Mesothelial cell of epicardium (in vitro differentiated cells): ENCODE measurements around the gene OBSL1. TPM values are rescaled to one million over a fixed set of nuclear protein-coding genes. Genes with fewer than 3 reads are reported as not detected.

Source experiments
- DNase-seq, 2 experiments: peaks; one replicate each; pipeline ENCODE4 v3.0.0; 2021; ENCODE audit warnings: low spot score in 2 of 2; ENCODE audit not compliant: unreplicated experiment in 2 of 2
- H3K27ac Mint-ChIP-seq: 2 replicates; pipeline ENCODE4 v1.8.0; 2021; ENCODE audit warnings: mixed read lengths
- H3K27me3 Mint-ChIP-seq: 2 replicates; pipeline ENCODE4 v1.8.0; 2021; ENCODE audit warnings: low read depth, mixed read lengths
- H3K36me3 Mint-ChIP-seq: 2 replicates; pipeline ENCODE4 v1.8.0; 2021; ENCODE audit warnings: mixed read lengths
- H3K4me1 Mint-ChIP-seq: 2 replicates; pipeline ENCODE4 v1.8.0; 2021; ENCODE audit warnings: mixed read lengths
- H3K4me3 Mint-ChIP-seq: 2 replicates; pipeline ENCODE4 v1.8.0; 2021; ENCODE audit warnings: mild to moderate bottlenecking, moderate library complexity, mixed read lengths
- H3K9me3 Mint-ChIP-seq: 2 replicates; pipeline ENCODE4 v1.8.0; 2021; ENCODE audit warnings: mixed read lengths
- total RNA-seq: library from RNA; stranded (reverse); gene quantifications from 3 replicates; pipeline ENCODE4 v1.2.1, GENCODE V29; 2021
- TF ChIP-seq, protein P1 (sequence below): fragments of 200-600 bp; sonication (generic); IDR thresholded peaks from one replicate; pipeline ENCODE4 v1.5.0; 2021; ENCODE audit warnings: antibody characterized with exemption; ENCODE audit not compliant: unreplicated experiment

OBSL1 gene
- total RNA-seq, 1 donor from 2014 or later: 319 TPM

DNA sequence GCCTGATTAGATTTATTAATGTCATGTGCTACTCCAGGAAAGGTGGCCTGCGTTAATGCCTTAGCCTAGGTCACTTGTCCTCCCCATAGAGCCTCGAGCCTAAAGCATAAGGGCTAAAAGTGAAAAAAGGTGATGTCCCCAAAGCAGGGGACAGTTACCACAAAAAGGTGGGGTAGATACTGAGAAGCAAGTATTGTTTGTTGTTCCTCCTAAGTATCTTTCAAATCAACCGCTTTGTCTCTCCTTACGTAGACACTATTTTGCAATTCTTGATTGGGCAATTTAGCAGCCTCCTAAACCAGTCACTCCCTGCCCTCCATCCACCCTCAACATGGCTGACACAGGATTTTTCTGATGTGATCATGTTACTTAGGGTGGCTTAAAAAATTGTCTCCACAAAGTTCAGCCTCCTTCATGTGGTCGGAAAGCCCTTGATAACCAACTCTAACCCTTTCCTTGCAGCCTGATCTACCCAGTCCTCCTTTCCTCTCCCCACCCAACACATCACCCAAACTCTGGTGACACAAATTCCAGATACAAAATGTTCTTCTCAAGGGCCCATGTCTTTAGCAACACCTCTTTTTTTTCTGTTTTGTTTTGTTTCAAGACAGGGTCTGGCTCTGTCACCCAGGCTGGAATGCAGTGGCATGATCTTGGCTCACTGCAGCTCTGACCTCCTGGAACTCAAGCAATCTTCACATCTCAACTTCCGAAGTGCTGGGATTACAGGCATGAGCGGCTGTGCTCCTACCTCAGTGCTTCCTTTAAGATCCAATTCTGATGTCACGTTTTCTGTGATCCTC, 7.7 kb upstream of the OBSL1 start:
- no peak overlapping the region for H3K27ac Mint-ChIP-seq
- no peaks in the 10 kb centered on the region for H3K9me3 Mint-ChIP-seq
- DNase-seq: no peak
- no peaks in the 10 kb centered on the region for H3K36me3 Mint-ChIP-seq
- no peak overlapping the region for H3K4me3 Mint-ChIP-seq
- H3K4me1 Mint-ChIP-seq: peaks cover 25% of the 10 kb centered on the region
- TF ChIP-seq, protein P1, sequence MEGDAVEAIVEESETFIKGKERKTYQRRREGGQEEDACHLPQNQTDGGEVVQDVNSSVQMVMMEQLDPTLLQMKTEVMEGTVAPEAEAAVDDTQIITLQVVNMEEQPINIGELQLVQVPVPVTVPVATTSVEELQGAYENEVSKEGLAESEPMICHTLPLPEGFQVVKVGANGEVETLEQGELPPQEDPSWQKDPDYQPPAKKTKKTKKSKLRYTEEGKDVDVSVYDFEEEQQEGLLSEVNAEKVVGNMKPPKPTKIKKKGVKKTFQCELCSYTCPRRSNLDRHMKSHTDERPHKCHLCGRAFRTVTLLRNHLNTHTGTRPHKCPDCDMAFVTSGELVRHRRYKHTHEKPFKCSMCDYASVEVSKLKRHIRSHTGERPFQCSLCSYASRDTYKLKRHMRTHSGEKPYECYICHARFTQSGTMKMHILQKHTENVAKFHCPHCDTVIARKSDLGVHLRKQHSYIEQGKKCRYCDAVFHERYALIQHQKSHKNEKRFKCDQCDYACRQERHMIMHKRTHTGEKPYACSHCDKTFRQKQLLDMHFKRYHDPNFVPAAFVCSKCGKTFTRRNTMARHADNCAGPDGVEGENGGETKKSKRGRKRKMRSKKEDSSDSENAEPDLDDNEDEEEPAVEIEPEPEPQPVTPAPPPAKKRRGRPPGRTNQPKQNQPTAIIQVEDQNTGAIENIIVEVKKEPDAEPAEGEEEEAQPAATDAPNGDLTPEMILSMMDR: no peak
- no peaks in the 10 kb centered on the region for H3K27me3 Mint-ChIP-seq

DNA sequence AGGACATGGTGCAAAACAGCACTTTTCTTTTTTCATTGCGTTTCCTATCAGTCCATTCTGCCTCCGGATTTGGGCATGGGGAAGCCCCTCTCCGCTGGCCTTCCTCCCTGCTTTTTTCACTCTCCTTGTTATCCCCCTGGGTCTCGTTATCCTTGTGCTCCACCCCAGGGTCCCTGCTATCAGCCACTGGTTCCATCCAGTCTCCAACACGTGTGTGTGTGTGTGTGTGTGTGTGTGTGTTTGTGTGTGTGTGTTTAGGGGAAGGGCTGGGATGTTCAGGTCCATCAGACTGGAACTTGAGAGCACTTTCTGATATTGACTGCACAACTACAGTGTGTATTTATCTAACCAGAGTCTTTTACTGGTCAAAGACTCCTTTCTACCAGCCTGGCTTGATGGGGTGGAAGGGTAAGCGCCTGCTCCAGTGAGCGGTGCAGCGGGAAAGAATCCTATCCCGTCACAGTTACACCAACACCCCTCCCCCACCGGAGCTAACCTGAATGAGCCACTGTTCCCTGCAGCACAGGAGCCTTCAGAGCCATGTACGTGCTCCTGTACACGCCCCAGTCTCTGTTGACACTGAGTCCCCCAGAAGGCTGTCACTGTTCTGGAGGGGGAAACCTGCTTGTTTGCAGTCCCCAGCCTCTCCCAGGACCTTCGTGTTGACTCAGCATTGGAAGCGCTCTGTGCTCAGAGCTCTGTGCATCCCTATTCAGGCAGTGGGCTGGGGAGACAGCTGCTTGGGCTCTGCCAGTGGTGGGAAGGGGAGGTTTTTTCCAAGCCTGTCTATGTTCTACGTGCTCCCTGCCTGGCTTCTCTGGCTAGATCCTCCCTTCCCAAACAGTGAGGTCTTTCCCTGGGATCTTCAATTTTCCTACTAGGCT, 5.4 kb upstream of the OBSL1 start:
- peak in 1 of 2 experiments; percentile 49 for DNase-seq
- Mint-ChIP-seq H3K4me1 (peaks cover 33% of the 10 kb centered on the region), H3K9me3 (no peaks in the 10 kb centered on the region), H3K27me3 (no peaks in the 10 kb centered on the region), H3K36me3 (no peaks in the 10 kb centered on the region), H3K27ac (peak overlapping the region; percentile 82), H3K4me3 (peak overlapping the region; percentile 18)
- TF ChIP-seq, protein P1: no peak

DNA sequence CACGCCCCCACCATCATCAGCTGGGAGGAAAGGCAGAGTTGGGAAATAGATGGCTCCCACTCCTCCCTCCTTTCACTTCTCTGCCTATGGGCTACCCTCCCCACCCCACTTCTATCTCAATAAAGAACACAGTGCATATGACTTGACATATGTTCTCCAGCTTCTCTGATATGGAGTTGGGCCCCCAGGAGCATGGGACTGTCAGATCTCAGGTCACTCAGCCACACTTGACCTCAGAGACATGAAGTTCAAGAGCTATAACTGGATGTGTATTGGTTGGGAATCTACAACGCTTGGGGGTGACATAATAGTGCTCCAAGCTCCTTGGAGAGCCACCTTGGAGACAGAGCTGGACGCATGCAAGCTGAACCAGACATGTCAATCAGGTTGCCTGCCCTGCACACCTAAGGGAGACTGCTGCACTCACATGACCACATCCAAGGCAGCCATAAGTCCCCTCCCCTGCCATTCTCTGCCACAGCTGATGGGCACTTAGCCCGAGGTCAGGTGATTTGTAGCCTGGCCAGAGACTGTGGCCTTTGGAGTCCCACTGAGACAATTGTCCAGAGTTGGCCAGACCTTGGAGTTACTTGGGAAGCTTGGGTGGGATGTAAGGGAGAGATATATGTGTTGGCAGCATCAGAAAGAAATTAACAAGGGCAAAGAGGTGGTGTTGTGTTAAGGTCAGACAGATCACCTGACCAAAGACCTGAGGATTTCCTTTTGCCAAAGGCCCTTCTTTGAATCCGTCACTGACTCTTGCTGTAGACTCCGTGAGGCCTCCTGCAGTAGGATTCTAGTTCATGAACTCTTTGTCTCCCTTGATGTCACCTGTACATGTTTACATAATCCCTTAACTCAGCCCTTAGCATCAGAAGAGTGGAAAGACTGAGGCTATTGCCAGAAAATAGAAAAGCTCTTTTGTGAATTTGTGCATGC, 4.5 kb upstream of the OBSL1 start:
- peaks cover 34% of the 10 kb centered on the region for H3K4me1 Mint-ChIP-seq
- H3K4me3 Mint-ChIP-seq: no peak overlapping the region
- H3K27ac Mint-ChIP-seq: no peak overlapping the region
- H3K27me3 Mint-ChIP-seq: no peaks in the 10 kb centered on the region
- no peak for DNase-seq
- H3K36me3 Mint-ChIP-seq: no peaks in the 10 kb centered on the region
- TF ChIP-seq, protein P1: no peak
- H3K9me3 Mint-ChIP-seq: no peaks in the 10 kb centered on the region

DNA sequence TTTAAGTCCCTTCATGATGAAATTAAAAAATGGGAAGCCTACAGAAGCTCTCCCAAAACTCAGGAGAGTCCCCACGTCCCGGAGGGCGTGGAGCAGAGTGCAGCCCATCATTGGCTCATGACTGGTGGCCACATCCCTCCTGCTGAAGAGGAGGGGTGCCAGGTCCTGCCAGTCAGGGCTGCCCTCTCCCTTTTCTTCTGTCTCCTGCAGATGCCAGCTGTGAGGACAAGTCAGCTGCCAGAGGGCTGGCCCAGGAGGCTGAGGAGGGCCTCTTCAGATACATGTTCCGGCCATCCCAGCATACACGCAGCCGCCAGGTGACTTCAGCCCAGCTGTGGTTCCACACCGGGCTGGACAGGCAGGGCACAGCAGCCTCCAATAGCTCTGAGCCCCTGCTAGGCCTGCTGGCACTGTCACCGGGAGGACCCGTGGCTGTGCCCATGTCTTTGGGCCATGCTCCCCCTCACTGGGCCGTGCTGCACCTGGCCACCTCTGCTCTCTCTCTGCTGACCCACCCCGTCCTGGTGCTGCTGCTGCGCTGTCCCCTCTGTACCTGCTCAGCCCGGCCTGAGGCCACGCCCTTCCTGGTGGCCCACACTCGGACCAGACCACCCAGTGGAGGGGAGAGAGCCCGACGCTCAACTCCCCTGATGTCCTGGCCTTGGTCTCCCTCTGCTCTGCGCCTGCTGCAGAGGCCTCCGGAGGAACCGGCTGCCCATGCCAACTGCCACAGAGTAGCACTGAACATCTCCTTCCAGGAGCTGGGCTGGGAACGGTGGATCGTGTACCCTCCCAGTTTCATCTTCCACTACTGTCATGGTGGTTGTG, 3.4 kb upstream of the OBSL1 start:
- Mint-ChIP-seq H3K27ac (peak overlapping the region; percentile 56), H3K9me3 (no peaks in the 10 kb centered on the region), H3K4me1 (peaks cover 40% of the 10 kb centered on the region), H3K36me3 (no peaks in the 10 kb centered on the region), H3K4me3 (no peak overlapping the region), H3K27me3 (no peaks in the 10 kb centered on the region)
- TF ChIP-seq, protein P1: no peak
- DNase-seq: no peak
